OCI-LY7 (cell line): ENCODE results near the gene GNAT2.

Experiments
- EZH2phosphoT487 ChIP-seq: fragments of 200-600 bp; sonication (generic); IDR thresholded peaks from 2 replicates; pipeline ENCODE4 v1.6.1; 2018; ENCODE audit warnings: low read depth, borderline replicate concordance, mild to moderate bottlenecking, mixed run types, antibody characterized with exemption, low read length, moderate library complexity, mixed read lengths
- TF ChIP-seq, protein P1 (sequence below): fragments of 200-600 bp; sonication (generic); conservative IDR thresholded peaks from 2 replicates; pipeline ENCODE4 v1.5.1; 2014; ENCODE audit warnings: mild to moderate bottlenecking, antibody characterized with exemption, low read length, moderate library complexity, mixed read lengths

DNA sequence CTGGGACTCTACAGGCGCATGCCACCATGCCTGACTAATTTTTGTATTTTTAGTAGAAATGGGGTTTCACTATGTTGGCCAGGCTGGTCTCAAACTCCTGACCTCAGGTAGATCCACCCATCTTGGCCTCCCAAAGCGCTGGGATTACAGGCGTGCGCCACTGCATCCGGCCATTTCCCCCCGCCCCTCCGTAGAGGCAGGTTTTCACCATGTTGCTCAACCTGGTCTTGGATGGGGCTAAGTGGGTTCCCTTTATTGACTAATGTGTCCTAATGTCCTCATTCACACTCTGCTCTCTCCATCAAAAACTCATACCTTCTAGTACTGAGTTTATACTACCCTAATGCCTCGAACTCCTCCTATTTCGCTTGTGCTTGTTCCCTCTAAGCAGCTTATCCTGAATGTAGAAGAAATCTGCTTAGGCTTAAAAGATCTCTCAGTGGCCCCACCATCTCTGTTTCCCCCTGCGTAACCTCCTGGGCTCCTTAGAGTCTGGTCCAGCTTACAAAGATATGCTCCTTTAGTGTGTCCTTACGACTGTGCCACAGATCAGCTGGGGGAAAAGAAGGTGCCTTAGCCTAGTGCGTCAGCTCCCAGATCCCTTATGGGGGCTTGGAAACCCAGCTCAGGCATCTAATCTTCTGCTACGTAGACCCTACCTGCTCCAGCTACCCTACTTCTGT is 8.0 kb downstream of the GNAT2 start:
- TF ChIP-seq EZH2phosphoT487: no peak
- TF ChIP-seq, protein P1, sequence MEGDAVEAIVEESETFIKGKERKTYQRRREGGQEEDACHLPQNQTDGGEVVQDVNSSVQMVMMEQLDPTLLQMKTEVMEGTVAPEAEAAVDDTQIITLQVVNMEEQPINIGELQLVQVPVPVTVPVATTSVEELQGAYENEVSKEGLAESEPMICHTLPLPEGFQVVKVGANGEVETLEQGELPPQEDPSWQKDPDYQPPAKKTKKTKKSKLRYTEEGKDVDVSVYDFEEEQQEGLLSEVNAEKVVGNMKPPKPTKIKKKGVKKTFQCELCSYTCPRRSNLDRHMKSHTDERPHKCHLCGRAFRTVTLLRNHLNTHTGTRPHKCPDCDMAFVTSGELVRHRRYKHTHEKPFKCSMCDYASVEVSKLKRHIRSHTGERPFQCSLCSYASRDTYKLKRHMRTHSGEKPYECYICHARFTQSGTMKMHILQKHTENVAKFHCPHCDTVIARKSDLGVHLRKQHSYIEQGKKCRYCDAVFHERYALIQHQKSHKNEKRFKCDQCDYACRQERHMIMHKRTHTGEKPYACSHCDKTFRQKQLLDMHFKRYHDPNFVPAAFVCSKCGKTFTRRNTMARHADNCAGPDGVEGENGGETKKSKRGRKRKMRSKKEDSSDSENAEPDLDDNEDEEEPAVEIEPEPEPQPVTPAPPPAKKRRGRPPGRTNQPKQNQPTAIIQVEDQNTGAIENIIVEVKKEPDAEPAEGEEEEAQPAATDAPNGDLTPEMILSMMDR: no peak
